ENCODE results near the gene PPT2.

The PPT2 gene

GRCh38 chr6:32156891-32157290 lies 3.0 kb downstream of the PPT2 start:
- no peak for TF ChIP-seq CTCF (conservative IDR thresholded peaks at IDR 0.05)

GRCh38 chr6:32158052-32158451 lies 4.1 kb downstream of the PPT2 start:
- H3K27ac ChIP-seq = no peak overlapping the region
- TF ChIP-seq CTCF (conservative IDR thresholded peaks at IDR 0.05) = no peak

More at GRCh38 chr6:32156891-32157290, 3.0 kb downstream of the PPT2 start:
- H3K27ac ChIP-seq = no peak overlapping the region

- no peak overlapping the region for H3K27ac ChIP-seq
- no peak for TF ChIP-seq CTCF (conservative IDR thresholded peaks at IDR 0.05)
Observed at GRCh38 chr6:32163559-32164258, 9.8 kb downstream of the PPT2 start.

- H3K27ac ChIP-seq = no peak within 1 kb of the TSS
- TF ChIP-seq CTCF (conservative IDR thresholded peaks at IDR 0.05) = no peak
Observed at GRCh38 chr6:32164295-32164694, 10.4 kb downstream of the PPT2 start, which contains the start of gene EGFL8. EGFL8 (plus strand) TSS chr6:32164595; CDS start chr6:32166166, 1,571 bp downstream.

GRCh38 chr6:32166411-32167061 lies 12.6 kb downstream of the PPT2 start:
- H3K27ac ChIP-seq = no peak overlapping the region
- no peak for TF ChIP-seq CTCF (conservative IDR thresholded peaks at IDR 0.05)

- H3K27ac ChIP-seq = no peak overlapping the region
- TF ChIP-seq CTCF (conservative IDR thresholded peaks at IDR 0.05) = no peak
Observed at GRCh38 chr6:32167154-32167760, 13.3 kb downstream of the PPT2 start.

GRCh38 chr6:32167761-32168262 lies 13.9 kb downstream of the PPT2 start:
- no peak overlapping the region for H3K27ac ChIP-seq
- TF ChIP-seq CTCF (conservative IDR thresholded peaks at IDR 0.05) = no peak

Data from VCaP (cell line).